GM18505 (cell line): ENCODE measurements around the gene CEP19.

Experiments
- ATAC-seq: cut with Tn5 transposase; IDR thresholded peaks from one replicate; pipeline ENCODE4 v1.9.1; 2021; ENCODE audit not compliant: unreplicated experiment
- POLR2A ChIP-seq: IDR thresholded peaks from 4 replicates; pipeline ENCODE4 v1.6.1; 2011; ENCODE audit warnings: borderline replicate concordance; ENCODE audit not compliant: insufficient read depth, insufficient read length; ENCODE audit errors: extremely low read depth

Gene CEP19

DNA sequence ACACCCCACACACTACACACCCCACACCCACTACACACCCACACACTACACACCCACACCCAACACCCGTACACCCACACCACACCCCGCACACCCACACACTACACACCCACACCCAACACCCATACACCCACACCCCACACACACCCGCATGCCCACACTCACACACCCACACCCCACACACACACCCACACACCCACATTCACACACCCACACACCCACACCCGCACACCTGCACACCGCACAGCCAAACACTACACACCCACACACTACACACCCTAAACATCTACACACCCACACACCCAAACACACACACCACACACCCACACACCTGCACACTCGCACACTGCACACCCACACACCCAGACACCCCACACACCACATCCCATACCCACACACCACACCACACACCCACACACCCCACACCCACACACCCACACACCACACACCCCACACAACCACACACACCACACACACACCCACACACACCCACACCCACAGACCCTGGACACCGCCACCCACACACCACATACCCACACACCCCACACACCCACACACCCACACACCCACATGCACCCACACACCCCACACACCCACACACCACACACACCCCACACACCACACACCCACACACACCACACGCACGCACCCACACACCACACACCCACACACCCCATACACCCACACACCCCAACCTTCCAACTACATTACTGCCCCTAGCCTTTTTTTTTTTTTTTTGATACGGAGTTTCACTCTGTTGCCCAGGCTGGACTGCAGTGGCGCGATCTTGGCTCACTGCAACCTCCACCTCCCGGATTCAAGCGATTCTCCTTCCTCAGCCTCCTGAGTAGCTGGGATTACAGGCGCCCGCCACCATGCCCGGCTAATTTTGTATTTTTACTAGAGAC lies 16.9 kb downstream of the CEP19 start:
- no peak for TF ChIP-seq POLR2A
- ATAC-seq: no peak

GRCh38 chr3:196694202-196694638 lies 17.8 kb downstream of the CEP19 start:
- no peak for TF ChIP-seq POLR2A
- ATAC-seq: no peak

DNA sequence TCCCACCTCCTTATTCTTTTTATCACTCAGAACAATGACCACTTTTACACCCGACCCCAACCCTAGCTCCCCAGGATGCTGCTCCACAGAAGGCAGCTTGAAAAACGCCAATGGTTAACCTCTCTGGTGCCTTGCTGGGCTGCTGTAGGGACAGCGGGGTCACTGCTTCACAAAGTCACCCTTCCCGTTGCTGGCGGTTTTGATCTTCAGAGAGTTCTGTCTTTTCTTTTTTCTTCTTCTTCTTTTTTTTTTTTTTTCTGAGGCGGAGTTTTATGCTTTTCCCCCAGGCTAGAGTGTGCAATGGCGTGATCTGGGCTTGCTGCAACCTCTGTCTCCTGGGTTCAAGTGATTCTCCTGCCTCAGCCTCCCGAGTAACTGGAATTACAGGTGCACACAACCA lies 20.7 kb downstream of the CEP19 start:
- ATAC-seq: no peak
- no peak for TF ChIP-seq POLR2A

- no peak for ATAC-seq
- TF ChIP-seq POLR2A: no peak
Observed at GRCh38 chr3:196689941-196690660, 21.9 kb downstream of the CEP19 start.

DNA sequence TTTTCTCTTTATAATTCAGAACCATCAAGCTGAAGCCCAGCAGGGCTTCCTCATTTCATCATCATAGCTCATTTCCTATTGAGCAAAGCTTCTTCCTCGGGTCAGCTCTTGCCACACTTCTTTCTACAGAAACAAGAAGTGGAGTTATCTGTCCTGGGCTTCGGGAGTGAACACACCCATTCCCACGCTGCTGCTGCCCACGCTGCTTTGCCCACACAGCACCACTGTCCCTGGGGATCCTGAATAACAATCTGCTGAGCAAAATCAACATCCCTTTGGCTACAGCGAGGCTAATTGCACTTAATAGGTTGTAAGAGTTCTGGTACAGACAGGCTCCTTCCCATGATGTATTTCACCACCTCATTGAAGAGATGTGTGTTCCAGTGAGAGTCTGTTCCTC lies 23.7 kb downstream of the CEP19 start:
- ATAC-seq: no peak
- no peak for TF ChIP-seq POLR2A

DNA sequence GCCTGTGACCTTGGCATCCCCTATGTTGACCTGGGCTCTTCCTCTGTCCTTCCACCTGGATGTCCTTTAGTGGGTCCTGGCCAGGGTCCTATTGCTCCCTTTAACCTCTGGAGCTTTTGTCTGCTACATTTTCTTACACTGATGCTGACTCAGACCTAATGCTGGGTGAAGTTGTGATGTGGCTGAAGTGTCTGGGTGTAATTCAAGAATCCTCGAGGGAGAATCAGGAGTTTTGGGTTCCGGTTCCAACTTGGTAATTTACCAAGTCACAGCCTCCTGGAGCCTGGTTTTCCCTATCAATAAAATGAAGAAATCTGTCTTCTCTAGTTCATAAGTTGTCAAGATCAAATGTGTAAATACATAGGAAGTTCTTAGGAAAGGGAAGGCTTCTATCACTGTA lies 25.6 kb downstream of the CEP19 start:
- ATAC-seq: no peak
- TF ChIP-seq POLR2A: no peak

DNA sequence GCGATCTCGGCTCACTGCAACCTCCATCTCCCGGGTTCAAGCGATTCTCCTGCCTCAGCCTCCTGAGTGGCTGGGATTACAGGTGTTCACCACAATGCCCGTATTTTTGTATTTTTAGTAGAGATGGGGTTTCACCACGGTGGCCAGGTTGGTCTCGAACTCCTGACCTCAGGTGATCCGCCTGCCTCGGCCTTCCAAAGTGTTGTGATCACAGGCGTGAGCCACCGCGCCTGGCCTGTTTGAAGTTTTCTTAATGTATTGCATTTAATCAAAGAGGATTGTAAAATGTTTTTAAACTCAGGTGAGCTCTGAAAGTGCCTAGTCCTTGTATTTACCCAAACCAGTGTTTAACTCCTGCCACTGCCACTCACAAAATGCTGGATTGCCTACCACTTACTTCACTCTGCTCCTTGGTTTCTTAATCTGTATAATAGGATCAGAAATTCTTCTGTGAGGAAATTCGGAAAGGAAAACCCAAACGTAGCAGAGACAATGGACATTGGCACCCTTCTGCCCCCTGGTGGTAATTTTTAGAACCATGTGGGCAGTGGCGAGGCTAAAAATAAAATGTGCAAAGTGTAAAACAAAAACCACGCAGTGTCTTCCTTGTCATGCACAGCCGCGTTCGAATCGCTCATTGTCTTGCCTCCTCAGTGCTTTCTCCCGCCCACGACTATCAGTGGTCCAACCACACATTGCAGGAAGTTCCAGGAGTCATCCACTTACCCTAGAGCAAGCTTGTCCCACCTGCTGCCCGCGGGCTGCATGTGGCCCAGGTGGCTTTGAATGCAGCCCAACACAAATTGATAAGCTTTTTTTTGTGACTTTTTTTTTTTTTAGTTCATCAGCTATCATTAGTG lies 27.3 kb downstream of the CEP19 start:
- no peak for TF ChIP-seq POLR2A
- peak; percentile 72 for ATAC-seq

DNA sequence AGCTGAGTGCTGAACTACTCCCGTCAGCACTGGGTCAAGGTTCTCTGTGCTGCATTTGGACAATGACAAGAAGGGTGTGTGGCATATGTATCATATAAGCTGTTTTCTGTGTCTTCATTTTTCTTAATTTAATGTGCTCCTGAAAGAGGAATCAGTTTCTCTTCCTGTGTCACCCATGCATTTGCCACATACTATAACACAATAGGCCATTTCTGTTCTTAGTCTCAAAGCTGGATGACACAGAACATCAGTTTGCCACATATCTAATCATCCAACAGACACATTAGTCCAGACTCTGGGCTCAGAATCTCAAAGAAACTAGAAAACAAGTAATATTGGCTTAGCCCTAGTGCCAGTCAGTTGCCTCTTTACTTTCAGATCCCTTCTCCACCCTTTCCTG lies 34.1 kb downstream of the CEP19 start:
- no peak for TF ChIP-seq POLR2A
- ATAC-seq: no peak

DNA sequence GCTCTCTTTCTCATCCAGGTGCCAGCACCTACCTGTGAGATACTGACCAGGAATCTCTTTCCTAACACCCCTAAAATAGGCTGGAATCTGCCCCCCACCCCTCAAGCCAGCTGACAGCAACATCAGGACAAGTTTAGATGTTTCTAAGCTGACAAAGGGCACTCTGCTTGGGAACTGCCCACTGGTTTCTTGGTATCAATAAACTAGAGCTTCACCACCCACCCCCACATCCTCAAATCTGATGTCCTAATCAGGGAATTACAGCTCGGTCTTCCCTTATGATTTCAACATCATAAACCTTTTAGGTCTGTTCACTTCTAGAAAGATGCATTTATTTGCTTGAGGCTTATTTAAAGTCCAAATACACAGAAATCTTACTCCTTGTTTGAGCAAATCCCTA lies 34.7 kb downstream of the CEP19 start:
- TF ChIP-seq POLR2A: no peak
- no peak for ATAC-seq

DNA sequence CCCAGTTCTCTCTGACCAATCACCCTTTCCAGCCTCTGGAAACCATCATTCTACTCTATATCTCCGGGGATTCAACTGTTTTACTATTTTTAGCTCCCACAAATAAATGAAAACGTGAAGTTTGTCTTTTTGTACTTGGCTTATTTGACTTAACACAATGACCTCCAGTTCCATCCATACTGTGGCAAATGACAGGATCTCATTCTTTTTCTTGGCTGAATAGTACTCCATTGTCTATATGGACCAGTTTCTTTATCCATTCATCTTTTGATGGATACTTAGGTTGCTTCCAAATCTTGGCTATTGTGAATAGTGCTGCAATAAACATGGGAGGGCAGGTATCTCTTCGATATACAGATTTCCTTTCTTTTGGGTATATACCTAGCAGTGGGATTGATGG lies 38.4 kb downstream of the CEP19 start:
- ATAC-seq: no peak
- no peak for TF ChIP-seq POLR2A

DNA sequence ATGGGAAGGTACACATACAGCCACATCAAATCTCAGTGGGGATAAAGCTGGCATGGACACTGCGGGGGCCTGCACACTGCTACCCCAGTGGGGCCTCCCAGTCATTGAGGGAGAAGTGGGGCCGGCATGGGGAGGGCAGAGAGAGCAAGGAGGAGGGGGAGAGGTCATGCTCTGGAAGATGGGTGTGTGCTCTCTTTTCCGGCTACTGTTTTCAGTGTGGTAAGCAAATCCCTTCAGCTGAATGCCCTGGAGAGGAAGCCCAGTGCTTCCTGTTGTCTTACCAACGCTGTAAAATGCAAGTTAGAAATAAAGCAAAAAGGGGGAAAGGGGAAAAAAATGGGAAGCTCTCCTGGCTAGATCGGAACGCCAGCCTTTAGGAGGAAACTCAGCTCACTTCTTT lies 41.7 kb downstream of the CEP19 start:
- ATAC-seq: no peak

GRCh38 chr3:196667056-196667825 lies 44.8 kb downstream of the CEP19 start:
- no peak for TF ChIP-seq POLR2A
- no peak for ATAC-seq

More for the DNA sequence above, 41.7 kb downstream of the CEP19 start:
- no peak for TF ChIP-seq POLR2A
